ENCODE measurements around the gene FBXW5. TPM values are rescaled to one million over a fixed set of nuclear protein-coding genes. Genes with fewer than 3 reads are reported as not detected.

Gene FBXW5
- polyA plus RNA-seq, 1 donor from 2014 or later, result 138 TPM

DNA sequence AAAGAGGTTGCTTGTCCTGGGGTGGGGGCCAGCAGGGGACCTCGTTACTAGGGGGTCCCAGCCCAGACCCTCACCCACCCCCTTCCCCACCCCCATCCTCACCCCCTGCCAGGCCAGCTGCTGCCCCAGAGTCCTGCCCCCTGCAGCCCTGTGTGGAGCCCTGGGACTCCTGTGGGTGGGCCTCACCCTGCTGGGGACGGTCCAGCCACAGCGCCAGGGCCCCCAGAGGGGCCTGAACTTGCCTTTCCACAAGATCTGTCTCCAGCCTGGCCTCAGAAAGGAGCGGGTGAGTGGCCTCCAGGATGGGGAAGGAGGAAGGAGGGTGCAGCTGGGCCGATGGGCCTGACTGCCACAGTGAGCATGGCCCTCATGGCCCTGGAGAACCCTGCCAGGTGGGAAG, 25.2 kb upstream of the FBXW5 start:
- H3K27me3 ChIP-seq (ENCODE audit: insufficient read depth, low read depth, low read length), result no peaks in the 10 kb centered on the region
- TF ChIP-seq EZH2 (IDR thresholded peaks at IDR 0.05; ENCODE audit: borderline replicate concordance, insufficient read depth, low read length, poor library complexity, severe bottlenecking) (no peak), EP300 (conservative IDR thresholded peaks at IDR 0.05; ENCODE audit: poor library complexity, severe bottlenecking) (no peak), TAF1 (IDR thresholded peaks at IDR 0.05; ENCODE audit: low read depth) (no peak), SMC3 (conservative IDR thresholded peaks at IDR 0.05; ENCODE audit: poor library complexity) (no peak), MXI1 (conservative IDR thresholded peaks at IDR 0.05; ENCODE audit: poor library complexity, severe bottlenecking) (no peak), POLR2AphosphoS5 (IDR thresholded peaks at IDR 0.05) (no peak), REST (IDR thresholded peaks at IDR 0.05; ENCODE audit: borderline replicate concordance) (no peak), RAD21 (conservative IDR thresholded peaks at IDR 0.05) (no peak)
- TF ChIP-seq, protein P1, sequence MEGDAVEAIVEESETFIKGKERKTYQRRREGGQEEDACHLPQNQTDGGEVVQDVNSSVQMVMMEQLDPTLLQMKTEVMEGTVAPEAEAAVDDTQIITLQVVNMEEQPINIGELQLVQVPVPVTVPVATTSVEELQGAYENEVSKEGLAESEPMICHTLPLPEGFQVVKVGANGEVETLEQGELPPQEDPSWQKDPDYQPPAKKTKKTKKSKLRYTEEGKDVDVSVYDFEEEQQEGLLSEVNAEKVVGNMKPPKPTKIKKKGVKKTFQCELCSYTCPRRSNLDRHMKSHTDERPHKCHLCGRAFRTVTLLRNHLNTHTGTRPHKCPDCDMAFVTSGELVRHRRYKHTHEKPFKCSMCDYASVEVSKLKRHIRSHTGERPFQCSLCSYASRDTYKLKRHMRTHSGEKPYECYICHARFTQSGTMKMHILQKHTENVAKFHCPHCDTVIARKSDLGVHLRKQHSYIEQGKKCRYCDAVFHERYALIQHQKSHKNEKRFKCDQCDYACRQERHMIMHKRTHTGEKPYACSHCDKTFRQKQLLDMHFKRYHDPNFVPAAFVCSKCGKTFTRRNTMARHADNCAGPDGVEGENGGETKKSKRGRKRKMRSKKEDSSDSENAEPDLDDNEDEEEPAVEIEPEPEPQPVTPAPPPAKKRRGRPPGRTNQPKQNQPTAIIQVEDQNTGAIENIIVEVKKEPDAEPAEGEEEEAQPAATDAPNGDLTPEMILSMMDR (IDR thresholded peaks at IDR 0.05; ENCODE audit: poor library complexity, severe bottlenecking), result no peak
- H2AFZ ChIP-seq (ENCODE audit: low read depth, low read length), result no peak overlapping the region
- H3K36me3 ChIP-seq (ENCODE audit: insufficient read depth, low read length), result no peaks in the 10 kb centered on the region
- H3K4me2 ChIP-seq (ENCODE audit: low read length), result no peak overlapping the region
- H3K9me3 ChIP-seq (ENCODE audit: low read length), result no peaks in the 10 kb centered on the region
- no peak overlapping the region for H3K4me3 ChIP-seq (ENCODE audit: low read length)
- H3K9me2 ChIP-seq (ENCODE audit: insufficient read depth, low read length), result no peaks in the 10 kb centered on the region
- no peaks in the 10 kb centered on the region for H3K79me2 ChIP-seq (replicated peaks; ENCODE audit: insufficient read depth, low read length)
- no peak overlapping the region for H3K9ac ChIP-seq (ENCODE audit: low read length)
- H4K20me1 ChIP-seq (ENCODE audit: insufficient read depth), result no peaks in the 10 kb centered on the region
- no peak overlapping the region for H3K27ac ChIP-seq (ENCODE audit: low read length)
- no peaks in the 10 kb centered on the region for H3F3A ChIP-seq (ENCODE audit: insufficient read depth, low read length, poor library complexity, severe bottlenecking)

- Histone ChIP-seq H3K27me3 (ENCODE audit: insufficient read depth, low read depth, low read length) (no peaks in the 10 kb centered on the region), H3K79me2 (replicated peaks; ENCODE audit: insufficient read depth, low read length) (no peaks in the 10 kb centered on the region)
These were observed 24.6 kb upstream of the FBXW5 start for GRCh38 chr9:136969150-136969549.

More at GRCh38 chr9:136969150-136969549, 24.6 kb upstream of the FBXW5 start:
- no peaks in the 10 kb centered on the region for H3F3A ChIP-seq (ENCODE audit: insufficient read depth, low read length, poor library complexity, severe bottlenecking)
- H3K27ac ChIP-seq (ENCODE audit: low read length), result no peak overlapping the region
- no peak overlapping the region for H3K4me2 ChIP-seq (ENCODE audit: low read length)
- no peaks in the 10 kb centered on the region for H3K36me3 ChIP-seq (ENCODE audit: insufficient read depth, low read length)
- no peak overlapping the region for H2AFZ ChIP-seq (ENCODE audit: low read depth, low read length)
- no peak overlapping the region for H3K9ac ChIP-seq (ENCODE audit: low read length)
- H3K4me3 ChIP-seq (ENCODE audit: low read length), result no peak overlapping the region
- no peaks in the 10 kb centered on the region for H4K20me1 ChIP-seq (ENCODE audit: insufficient read depth)
- TF ChIP-seq, protein P1 (IDR thresholded peaks at IDR 0.05; ENCODE audit: poor library complexity, severe bottlenecking), result no peak
- TF ChIP-seq TAF1 (IDR thresholded peaks at IDR 0.05; ENCODE audit: low read depth), result no peak
- no peak for TF ChIP-seq EP300 (conservative IDR thresholded peaks at IDR 0.05; ENCODE audit: poor library complexity, severe bottlenecking)
- no peak for TF ChIP-seq EZH2 (IDR thresholded peaks at IDR 0.05; ENCODE audit: borderline replicate concordance, insufficient read depth, low read length, poor library complexity, severe bottlenecking)
- no peak for TF ChIP-seq MXI1 (conservative IDR thresholded peaks at IDR 0.05; ENCODE audit: poor library complexity, severe bottlenecking)
- no peak for TF ChIP-seq REST (IDR thresholded peaks at IDR 0.05; ENCODE audit: borderline replicate concordance)
- TF ChIP-seq POLR2AphosphoS5 (IDR thresholded peaks at IDR 0.05), result no peak
- no peak for TF ChIP-seq SMC3 (conservative IDR thresholded peaks at IDR 0.05; ENCODE audit: poor library complexity)
- TF ChIP-seq RAD21 (conservative IDR thresholded peaks at IDR 0.05), result no peak
- H3K9me2 ChIP-seq (ENCODE audit: insufficient read depth, low read length), result no peaks in the 10 kb centered on the region
- no peaks in the 10 kb centered on the region for H3K9me3 ChIP-seq (ENCODE audit: low read length)
